B cell (primary cell): ENCODE measurements around the gene NEGR1.

Experiments used
- CTCF ChIP-seq: fragments of 200-600 bp; IDR thresholded peaks from one replicate; pipeline ENCODE4 v1.8.0; 2022; ENCODE audit warnings: antibody characterized with exemption, mild to moderate bottlenecking
- EZH2 ChIP-seq: IDR thresholded peaks from 2 replicates; pipeline ENCODE4 v1.6.1; 2012; ENCODE audit warnings: borderline replicate concordance, low read depth, mild to moderate bottlenecking, moderate library complexity, low read length; ENCODE audit not compliant: insufficient read depth, poor library complexity, severe bottlenecking

DNA sequence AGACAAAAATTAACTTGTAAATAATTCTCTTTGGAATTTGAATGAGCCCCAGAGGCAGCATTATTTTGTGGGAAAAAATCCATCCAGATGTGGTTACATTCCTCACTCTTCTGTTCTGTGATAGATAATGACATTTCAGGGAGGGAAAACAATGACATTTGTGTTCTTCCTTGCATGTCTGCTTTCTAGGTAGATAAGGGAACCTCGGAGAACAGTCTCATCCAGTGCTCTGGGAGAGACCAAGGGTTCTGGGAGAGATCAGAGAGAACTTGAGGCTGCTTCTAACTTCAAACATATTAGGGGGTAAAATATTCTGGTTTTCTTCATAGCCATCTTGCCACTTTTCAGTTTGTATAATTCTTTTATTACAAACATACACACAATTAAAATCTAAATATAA, 269.2 kb downstream of the NEGR1 start:
- TF ChIP-seq CTCF (no peak), EZH2 (no peak)
